Kidney (tissue), 14 donors: ENCODE data around the gene TMEM45A. TPM values are rescaled to one million over a fixed set of nuclear protein-coding genes. Genes with fewer than 3 reads are reported as not detected.

Experiments used
- DNase-seq, 5 donors: peaks; one replicate each; pipeline ENCODE4 v3.0.0-alpha.2; 2013 to 2020
- FAIRE-seq: peaks from 2 replicates; lab custom pipeline; 2012; peaks lifted over from hg19 to GRCh38; lab: Jason Lieb, UNC
- H3K27ac ChIP-seq, 2 donors: one replicate each; pipeline ENCODE4 v1.7.0; 2013; ENCODE audit warnings: low read depth in 2 of 2, low read length in 2 of 2, inconsistent platforms in 1 of 2
- H3K27me3 ChIP-seq: one replicate; pipeline ENCODE4 v1.7.1; 2013; ENCODE audit warnings: low read length, inconsistent platforms; ENCODE audit not compliant: control insufficient read depth, insufficient read depth
- H3K36me3 ChIP-seq, 3 donors: one replicate each; pipeline versions ENCODE4 v1.7.0 to v1.7.1; 2013; ENCODE audit warnings: low read length in 3 of 3, control low read depth in 1 of 3, inconsistent platforms in 1 of 3; ENCODE audit not compliant: insufficient read depth in 3 of 3, control insufficient read depth in 2 of 3
- H3K4me1 ChIP-seq, 3 donors: one replicate each; pipeline versions ENCODE4 v1.7.0 to v1.7.1; 2013; ENCODE audit warnings: low read length in 3 of 3, inconsistent platforms in 1 of 3, low read depth in 1 of 3; ENCODE audit not compliant: control insufficient read depth in 2 of 3, insufficient read depth in 2 of 3
- H3K4me3 ChIP-seq, 3 donors: one replicate each; pipeline versions ENCODE4 v1.7.0 to v1.8.1; 2013; ENCODE audit warnings: low read length in 3 of 3, control low read depth in 1 of 3, inconsistent platforms in 1 of 3
- H3K9ac ChIP-seq, 3 donors: one replicate each; pipeline versions ENCODE4 v1.7.0 to v1.7.1; 2013; ENCODE audit warnings: low read length in 3 of 3, control low read depth in 1 of 3, inconsistent platforms in 1 of 3
- H3K9me3 ChIP-seq, 3 donors: one replicate each; pipeline versions ENCODE4 v1.7.0 to v1.7.1; 2013; ENCODE audit warnings: low read length in 3 of 3, control low read depth in 1 of 3, inconsistent platforms in 1 of 3; ENCODE audit not compliant: control insufficient read depth in 2 of 3, insufficient read depth in 1 of 3
- CTCF ChIP-seq: IDR thresholded peaks from 3 replicates; pipeline ENCODE4 v1.5.1; 2012; ENCODE audit warnings: mild to moderate bottlenecking, moderate library complexity, borderline replicate concordance; ENCODE audit not compliant: insufficient read depth; ENCODE audit errors: extremely low read depth
- intact Hi-C: fragments of 100-400 bp; cut with DNase I; formaldehyde crosslinking; loops from one replicate; pipeline ENCODE4 v1.11.1; 2022
- polyA plus RNA-seq: library from polyadenylated mRNA; stranded (reverse); fragments of 350-450 nt; fragmentation: Illumina TruSeq; extraction: RNeasy Lipid Tissue Mini Kit (QIAGEN cat#74804); gene quantifications from one replicate; pipeline ENCODE4 v1.2.3, GENCODE V29; 2014; ENCODE audit warnings: low read depth, low replicate concordance; ENCODE audit not compliant: insufficient read depth
- total RNA-seq: library from RNA; stranded (reverse); fragmentation: NEBNext Ultra II Directional; extraction: Animal tissue kit (Norgen Biotek cat#: 25700); gene quantifications from one replicate; pipeline ENCODE4 v1.2.1, GENCODE V29; 2021
- donor health status: control.
- donor health status: control.
- donor health status: control.
- donor health status: control.
- donor health status: control.
- donor health status: DM: yes; HTN: yes; CAD: no.
- donor health status: Normal renal cell carcinoma (clear cell type).

The TMEM45A gene
- total and polyA plus RNA-seq, 2 donors from 2014 or later, result 3.4 to 4.6 TPM

GRCh38 chr3:100525753-100526612, 33.6 kb downstream of the TMEM45A start:
- no peak for FAIRE-seq
- H3K4me3 ChIP-seq, result no peak overlapping the region
- H3K27ac ChIP-seq, result no peak overlapping the region

GRCh38 chr3:100526613-100527346, 34.4 kb downstream of the TMEM45A start:
- TF ChIP-seq CTCF, result no peak
- Histone ChIP-seq H3K9me3 (no peaks in the 10 kb centered on the region), H3K36me3 (no peaks in the 10 kb centered on the region), H3K4me3 (no peak overlapping the region), H3K4me1 (no peaks in the 10 kb centered on the region), H3K27me3 (no peaks in the 10 kb centered on the region), H3K9ac (no peak overlapping the region), H3K27ac (no peak overlapping the region)
- FAIRE-seq (no peak), DNase-seq (no peak)
- intact Hi-C loops, result no loop called here

More at GRCh38 chr3:100525753-100526612, 33.6 kb downstream of the TMEM45A start:
- Histone ChIP-seq H3K9me3 (no peaks in the 10 kb centered on the region), H3K4me1 (no peaks in the 10 kb centered on the region), H3K36me3 (no peaks in the 10 kb centered on the region), H3K27me3 (no peaks in the 10 kb centered on the region), H3K9ac (no peak overlapping the region)
- TF ChIP-seq CTCF, result no peak
- intact Hi-C loops, result no loop called here
- DNase-seq, result no peak

GRCh38 chr3:100527347-100527735, 34.9 kb downstream of the TMEM45A start:
- Histone ChIP-seq H3K4me1 (no peaks in the 10 kb centered on the region), H3K4me3 (no peak overlapping the region), H3K9me3 (no peaks in the 10 kb centered on the region), H3K27me3 (no peaks in the 10 kb centered on the region), H3K36me3 (no peaks in the 10 kb centered on the region), H3K9ac (no peak overlapping the region), H3K27ac (no peak overlapping the region)
- DNase-seq (no peak), FAIRE-seq (no peak)
- intact Hi-C loops, result no loop called here
- no peak for TF ChIP-seq CTCF
